ENCODE data around the gene CD163.

- no peak for TF ChIP-seq TEAD4 (IDR thresholded peaks at IDR 0.05)
- no peak for TF ChIP-seq EP300 (IDR thresholded peaks at IDR 0.05; ENCODE audit: borderline replicate concordance)
- TF ChIP-seq YY1 (IDR thresholded peaks at IDR 0.05; ENCODE audit: low read depth): no peak
- TF ChIP-seq MAX (IDR thresholded peaks at IDR 0.05): no peak
Observed at GRCh38 chr12:7459973-7460372, 43.6 kb downstream of the CD163 start.
